Bronchial epithelial cell (primary cell): ENCODE measurements around the gene NTM. TPM values are rescaled to one million over a fixed set of nuclear protein-coding genes. Genes with fewer than 3 reads are reported as not detected.

Experiments
- DNase-seq: peaks from one replicate; pipeline ENCODE4 v3.0.0-alpha.2; 2010; ENCODE audit warnings: low read depth
- FAIRE-seq: peaks from 2 replicates; lab custom pipeline; 2011; peaks lifted over from hg19 to GRCh38; lab: Jason Lieb, UNC
- H3K27me3 ChIP-seq: 2 replicates; pipeline ENCODE4 v1.5.1; 2011; ENCODE audit warnings: low read length; ENCODE audit not compliant: control insufficient read depth, insufficient read depth
- H3K36me3 ChIP-seq: 2 replicates; pipeline ENCODE4 v1.5.1; 2011; ENCODE audit warnings: low read length; ENCODE audit not compliant: control insufficient read depth, insufficient read depth
- H3K4me3 ChIP-seq: 2 replicates; pipeline ENCODE4 v1.5.1; 2011; ENCODE audit warnings: mild to moderate bottlenecking, low read depth, low read length, control low read depth
- CTCF ChIP-seq: IDR thresholded peaks from 2 replicates; pipeline ENCODE4 v1.5.1; 2011; ENCODE audit warnings: mild to moderate bottlenecking, moderate library complexity, low read length, control low read depth, inconsistent platforms; ENCODE audit not compliant: insufficient read depth, severe bottlenecking
- total RNA-seq: library from RNA; depleted of rRNA; stranded (reverse); fragments of >200 nt; gene quantifications from 2 replicates; pipeline ENCODE4 v1.2.1, GENCODE V29; 2014

NTM gene
- total RNA-seq, 1 donor from 2014 or later, result 4.2 TPM

- FAIRE-seq, result no peak
- TF ChIP-seq CTCF, result no peak
- H3K36me3 ChIP-seq, result no peaks in the 10 kb centered on the region
- DNase-seq, result no peak
- no peaks in the 10 kb centered on the region for H3K27me3 ChIP-seq
- H3K4me3 ChIP-seq, result no peak overlapping the region
These were observed 285.9 kb downstream of the NTM start for GRCh38 chr11:131656179-131656838.

- H3K36me3 ChIP-seq, result no peaks in the 10 kb centered on the region
- no peak for DNase-seq
- H3K4me3 ChIP-seq, result no peak overlapping the region
- TF ChIP-seq CTCF, result no peak
- H3K27me3 ChIP-seq, result no peaks in the 10 kb centered on the region
- no peak for FAIRE-seq
These were observed 286.4 kb downstream of the NTM start for GRCh38 chr11:131656839-131657211.

- Histone ChIP-seq H3K4me3 (no peak overlapping the region), H3K36me3 (no peaks in the 10 kb centered on the region), H3K27me3 (no peaks in the 10 kb centered on the region)
- no peak for FAIRE-seq
- DNase-seq, result no peak
- TF ChIP-seq CTCF, result no peak
These were observed 288.0 kb downstream of the NTM start for GRCh38 chr11:131658414-131658813.

GRCh38 chr11:131658952-131659351 is 288.5 kb downstream of the NTM start:
- Histone ChIP-seq H3K36me3 (no peaks in the 10 kb centered on the region), H3K27me3 (no peaks in the 10 kb centered on the region), H3K4me3 (no peak overlapping the region)
- FAIRE-seq, result no peak
- TF ChIP-seq CTCF, result no peak
- DNase-seq, result no peak

GRCh38 chr11:131659931-131660330 is 289.5 kb downstream of the NTM start:
- H3K27me3 ChIP-seq, result no peaks in the 10 kb centered on the region
- no peak overlapping the region for H3K4me3 ChIP-seq
- H3K36me3 ChIP-seq, result no peaks in the 10 kb centered on the region
- no peak for TF ChIP-seq CTCF
- FAIRE-seq (no peak), DNase-seq (no peak)

GRCh38 chr11:131661132-131661531 is 290.7 kb downstream of the NTM start:
- Histone ChIP-seq H3K27me3 (no peaks in the 10 kb centered on the region), H3K36me3 (no peaks in the 10 kb centered on the region), H3K4me3 (no peak overlapping the region)
- DNase-seq (no peak), FAIRE-seq (no peak)
- no peak for TF ChIP-seq CTCF
